HG03025 (cell line): ENCODE results near the gene RNF212.

Source experiments
- ATAC-seq: cut with Tn5 transposase; IDR thresholded peaks from one replicate; pipeline ENCODE4 v1.9.1; 2021; ENCODE audit warnings: mild to moderate bottlenecking, moderate library complexity; ENCODE audit not compliant: unreplicated experiment, low FRiP score

RNF212 gene

DNA sequence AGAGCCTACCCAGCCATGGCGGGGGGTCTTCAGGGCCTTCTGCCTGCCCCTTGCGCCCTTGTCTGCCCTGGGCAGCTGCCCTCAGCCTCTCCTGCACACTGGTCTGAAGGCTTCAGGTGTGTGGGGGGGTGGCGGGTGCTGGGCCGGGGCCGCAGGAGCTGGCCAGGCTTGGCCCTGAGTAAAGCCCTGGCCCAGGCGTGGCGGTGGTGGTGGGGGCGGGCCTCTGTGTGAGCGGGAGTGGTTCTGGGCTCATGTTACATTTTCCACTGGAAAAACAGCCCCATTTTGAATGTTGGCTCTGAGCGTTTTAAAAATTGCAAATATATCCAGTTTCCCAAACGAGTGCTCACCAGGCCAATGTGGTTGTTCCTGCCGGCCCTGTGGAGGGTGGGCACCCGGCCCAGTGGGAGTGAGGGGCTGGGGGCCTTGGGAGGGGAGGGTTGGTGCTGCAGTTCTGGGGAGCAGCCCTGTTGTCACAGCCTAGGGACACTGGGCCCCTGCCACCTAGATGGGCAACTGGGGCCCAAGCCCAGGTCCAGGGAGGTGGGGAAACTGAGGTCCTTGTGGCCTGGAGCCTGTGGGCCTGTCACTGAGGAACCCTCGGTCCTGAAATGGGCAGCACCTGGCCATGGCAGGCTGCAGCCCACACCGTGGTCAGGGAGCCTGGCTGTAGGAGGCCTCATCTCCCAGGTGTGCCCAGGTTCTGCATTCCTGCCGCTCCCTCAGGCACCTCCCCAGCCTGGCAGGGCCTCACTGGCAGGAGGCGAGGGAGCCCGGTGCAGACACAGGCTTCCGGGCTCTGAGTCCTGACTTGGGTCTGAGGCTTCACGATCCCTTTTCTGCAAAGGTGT is 73.6 kb downstream of the RNF212 start:
- no peak for ATAC-seq

DNA sequence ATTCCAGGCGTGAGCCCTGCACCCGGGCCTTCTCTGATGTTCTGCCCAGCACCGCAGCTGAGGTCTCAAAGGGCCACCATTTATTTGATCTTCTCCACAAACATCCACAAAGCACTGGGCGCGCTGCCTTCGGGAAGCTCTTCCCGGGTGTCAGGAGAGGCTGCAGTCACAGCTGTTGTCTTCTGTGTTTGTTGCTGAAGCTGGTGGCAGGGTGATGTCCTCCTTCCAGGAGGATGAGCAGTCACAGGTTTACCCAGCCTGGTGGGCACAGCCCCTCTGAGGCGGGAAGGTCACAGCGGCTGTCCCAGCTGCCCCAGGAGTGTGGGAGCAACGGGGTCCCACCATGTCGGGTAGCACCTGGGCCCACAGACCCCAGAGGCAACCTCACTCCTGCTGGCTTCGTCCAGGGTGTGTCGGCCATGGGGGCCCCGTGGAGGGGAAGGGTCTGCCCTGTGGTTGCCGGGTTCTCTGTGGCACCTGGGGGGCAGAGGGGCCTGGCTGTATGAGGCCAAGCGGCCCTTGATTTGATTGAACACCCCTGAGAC is 74.3 kb downstream of the RNF212 start:
- ATAC-seq: no peak

DNA sequence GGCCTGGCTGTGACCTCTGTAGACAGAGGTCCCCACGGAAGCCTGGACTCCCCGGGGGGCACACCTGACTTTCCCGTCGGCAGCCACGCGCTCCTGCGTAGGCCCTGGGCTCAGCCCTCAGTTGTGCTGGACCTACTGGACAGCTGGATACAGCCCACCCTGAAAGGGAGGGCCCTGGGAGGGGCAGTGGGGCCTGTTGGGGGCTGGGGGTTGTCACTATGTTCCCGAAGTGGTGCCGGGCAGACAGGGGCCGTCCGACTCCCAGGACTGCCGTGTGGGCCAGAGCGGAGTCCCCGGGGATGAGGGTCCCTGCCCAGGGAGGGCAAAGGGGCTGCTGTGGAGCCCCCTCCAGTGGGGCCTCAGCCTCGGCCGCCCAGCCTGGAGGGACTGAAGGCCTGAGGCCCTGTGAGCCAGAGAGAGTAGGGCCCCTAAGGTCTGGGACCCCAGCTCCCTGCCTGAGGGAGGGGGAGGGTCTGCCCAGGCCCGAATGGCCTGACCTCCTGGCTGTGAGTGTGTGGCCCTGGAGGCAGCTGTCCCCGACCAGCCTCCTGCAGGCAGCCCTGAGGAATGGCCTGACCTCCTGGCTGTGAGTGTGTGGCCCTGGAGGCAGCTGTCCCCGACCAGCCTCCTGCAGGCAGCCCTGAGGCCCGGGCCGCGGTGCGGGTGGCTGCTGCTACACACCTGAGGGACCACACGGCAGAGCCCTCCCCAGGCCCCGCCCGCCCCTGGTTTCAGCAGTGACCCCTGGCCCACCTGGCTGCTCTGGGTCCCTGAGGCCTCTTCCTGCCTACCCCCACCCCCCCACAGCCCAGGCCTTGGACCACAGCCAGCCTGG is 76.2 kb downstream of the RNF212 start:
- no peak for ATAC-seq

DNA sequence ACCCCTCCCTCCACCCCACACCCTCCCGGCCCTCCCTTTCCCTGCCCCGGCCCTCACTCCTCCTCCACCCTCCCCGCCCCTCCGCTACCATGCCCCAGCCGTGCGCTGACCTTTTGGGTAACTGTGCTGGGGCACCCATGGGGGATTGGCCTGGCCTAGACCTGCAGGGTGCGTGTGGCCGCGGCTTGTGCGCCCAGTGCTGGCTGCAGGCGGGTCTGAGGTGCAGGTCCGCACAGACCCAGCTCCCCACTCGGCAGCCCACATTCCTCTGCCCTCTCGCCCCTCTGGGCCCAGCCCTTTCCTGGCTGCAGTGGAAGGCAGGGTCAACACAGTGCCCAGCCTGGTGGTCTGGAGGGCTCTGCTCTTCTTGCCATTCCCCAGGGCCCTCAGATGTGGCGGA is 77.3 kb downstream of the RNF212 start:
- no peak for ATAC-seq

DNA sequence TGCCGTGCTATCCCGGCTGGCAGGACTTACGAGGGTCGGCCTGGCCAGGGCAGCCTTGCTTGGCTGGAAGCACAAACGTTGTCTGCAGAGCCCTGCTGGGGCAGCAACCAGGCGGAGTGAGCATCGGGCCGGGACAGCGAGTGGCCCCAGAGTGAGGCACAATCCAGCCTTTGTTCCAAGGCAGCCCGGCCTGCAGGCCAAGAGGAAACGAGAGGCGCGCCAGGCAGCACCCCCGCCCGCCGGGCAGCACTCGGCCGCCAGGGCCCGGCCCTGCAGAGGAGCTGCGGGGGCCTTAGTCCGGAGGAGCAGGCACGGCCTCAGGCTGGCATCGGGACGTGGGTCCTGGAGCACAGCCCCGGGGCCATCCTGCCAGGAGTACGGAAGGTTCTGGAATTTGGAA is 77.9 kb downstream of the RNF212 start:
- ATAC-seq: no peak

DNA sequence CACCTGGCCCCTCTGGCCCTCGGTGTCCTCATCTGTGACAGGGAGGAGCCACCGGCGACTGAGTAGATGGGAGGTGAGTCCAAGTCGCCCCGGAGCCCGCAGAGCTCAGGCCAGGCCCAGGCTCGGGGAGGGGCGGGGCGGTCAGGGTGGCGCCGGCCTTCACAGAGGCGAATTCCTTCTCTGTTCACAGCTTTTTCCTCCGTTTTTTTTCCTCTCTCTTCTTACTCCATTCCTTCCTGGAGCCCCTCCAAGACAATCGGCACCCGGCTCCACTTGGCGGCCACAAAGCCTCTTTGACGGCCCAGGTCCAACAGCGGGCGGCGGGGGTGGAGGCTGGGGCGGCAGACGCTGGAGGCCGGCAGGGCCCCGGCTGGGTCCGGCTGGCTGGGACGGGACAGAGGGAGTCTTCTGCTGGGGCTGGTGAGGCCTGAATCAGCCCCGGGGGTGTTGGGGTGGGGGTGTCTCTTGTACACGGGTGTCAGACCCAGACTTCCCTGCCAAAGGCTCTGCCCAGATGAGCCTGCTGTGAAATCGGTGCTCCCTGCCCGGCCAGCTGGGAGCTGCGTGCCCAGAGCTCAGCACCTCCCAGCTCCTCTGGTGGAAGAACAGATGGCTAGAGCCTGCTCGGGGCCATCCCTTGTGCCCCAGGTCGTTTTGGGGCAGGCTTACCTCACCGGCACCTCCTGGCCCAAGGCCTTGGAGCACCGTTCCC is 79.4 kb downstream of the RNF212 start:
- ATAC-seq: no peak

DNA sequence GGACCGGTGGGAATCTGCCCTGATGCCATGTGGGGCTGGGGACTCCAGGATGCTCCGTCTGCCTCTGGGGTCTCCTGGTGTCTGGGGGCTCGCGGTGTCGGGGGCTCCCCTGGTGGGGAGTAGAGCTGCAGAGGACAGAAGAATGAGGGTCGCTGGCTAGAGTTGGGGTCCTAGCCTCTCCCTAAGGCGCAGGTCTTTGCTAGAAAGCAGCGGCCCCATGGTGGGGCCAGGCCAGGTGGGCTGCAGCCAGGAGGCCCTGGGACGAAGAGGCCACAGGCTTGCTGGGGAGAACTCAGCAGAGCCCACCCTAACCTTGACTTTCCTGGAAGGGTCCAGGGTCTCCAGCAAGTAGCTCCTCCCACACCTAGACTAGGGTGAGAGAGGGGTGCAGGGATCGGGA is 80.5 kb downstream of the RNF212 start:
- ATAC-seq: no peak

DNA sequence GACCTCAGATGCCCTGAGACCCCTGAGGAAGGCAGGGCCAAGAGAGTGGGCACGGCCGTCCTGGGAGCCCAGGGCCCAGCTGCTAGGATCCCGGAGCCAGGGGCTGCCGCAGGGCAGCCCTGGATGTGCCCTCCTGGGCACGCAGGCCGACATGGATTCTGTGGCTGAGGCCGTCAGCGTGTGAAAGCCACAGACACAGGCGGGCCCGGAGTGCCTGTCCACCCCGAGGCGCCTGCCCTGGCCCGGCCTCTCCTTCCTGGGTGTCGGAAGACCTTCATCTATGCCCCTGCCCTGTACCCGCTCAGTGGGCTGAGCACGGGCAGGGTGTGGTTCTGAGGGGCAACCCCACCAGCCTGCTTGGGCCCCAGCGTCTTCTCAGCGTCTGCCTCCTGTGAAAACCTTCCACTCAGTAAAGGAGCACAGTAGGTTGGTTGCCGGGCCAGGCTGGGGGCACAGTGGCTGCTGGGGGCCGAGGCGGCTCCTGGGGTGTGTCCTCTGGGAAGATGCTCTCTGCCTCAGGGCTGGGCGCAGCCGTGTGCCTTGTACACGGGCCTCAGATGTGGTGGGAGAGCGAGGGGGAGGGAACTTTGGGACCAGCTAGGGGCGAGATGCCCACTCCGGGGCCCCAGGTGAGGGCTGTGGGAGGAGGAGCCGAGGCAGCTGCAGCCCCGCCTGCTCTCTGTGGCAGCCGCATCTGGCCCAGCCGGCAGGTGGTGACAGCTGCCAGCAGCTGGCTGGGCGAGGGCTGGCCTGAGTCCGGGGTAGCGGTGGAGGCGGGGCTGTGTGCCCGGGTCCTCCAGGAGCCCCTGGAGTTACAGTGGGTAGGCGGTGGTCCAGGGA is 81.2 kb downstream of the RNF212 start:
- no peak for ATAC-seq

DNA sequence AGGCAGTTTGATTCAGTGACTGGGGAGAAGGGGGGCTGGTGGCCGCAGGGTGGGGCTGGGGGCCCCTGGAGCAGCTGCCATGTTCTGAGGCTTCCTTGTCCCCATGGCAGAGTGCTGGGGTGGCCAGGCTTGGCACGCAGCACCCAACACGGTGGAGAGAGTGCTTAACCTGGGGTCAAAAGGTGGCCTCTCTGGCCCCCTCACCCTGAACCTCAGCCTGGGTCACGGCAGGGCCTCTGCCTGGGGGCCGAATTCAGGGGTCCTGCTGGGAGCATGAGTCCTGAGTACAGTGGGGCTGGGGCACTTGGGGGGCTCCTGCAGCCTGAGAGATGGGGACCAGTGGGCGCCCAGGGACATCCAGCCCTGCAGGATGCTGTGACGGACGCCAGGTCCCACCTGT is 82.0 kb downstream of the RNF212 start:
- ATAC-seq: no peak

DNA sequence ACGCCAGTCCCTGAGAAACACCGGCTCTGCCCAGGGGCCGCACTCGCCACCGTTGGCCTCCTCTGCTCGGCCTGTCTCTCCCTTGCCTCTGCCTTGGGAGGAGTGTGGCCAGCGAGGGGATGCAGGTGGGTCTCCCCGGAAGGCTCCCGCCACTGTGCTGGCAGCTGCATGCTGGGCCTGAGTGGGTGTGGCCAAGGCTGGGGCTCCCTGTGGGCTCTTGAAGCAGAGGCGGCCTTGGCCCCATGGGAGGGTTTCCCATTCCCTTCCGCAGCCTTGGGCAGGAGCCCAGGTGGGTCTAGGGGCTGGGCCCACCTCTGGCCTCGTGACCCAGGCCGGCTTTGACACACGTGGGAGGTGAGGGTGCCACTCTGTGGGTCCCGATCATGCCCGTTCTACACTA is 82.8 kb downstream of the RNF212 start:
- no peak for ATAC-seq

DNA sequence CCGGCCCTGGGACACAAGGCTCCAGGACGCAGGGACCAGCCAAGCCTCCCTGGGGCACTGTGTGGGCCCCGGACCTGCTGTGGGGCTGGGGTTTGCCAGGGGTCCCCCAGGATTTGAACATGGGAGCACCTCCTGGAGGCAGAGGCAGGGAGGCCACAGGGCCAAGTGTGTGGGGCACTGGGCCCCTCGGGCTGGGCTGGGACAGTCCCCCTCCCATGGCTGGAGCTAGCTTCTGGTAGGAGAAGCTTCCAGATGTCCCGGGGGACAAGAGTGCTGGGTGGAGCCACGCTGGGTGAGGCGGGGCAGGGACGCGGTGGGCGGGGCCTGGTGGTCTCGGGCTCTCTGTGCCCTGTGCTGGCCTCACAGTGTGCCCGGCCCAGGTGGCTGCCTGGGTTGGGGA is 83.3 kb downstream of the RNF212 start:
- ATAC-seq: no peak

DNA sequence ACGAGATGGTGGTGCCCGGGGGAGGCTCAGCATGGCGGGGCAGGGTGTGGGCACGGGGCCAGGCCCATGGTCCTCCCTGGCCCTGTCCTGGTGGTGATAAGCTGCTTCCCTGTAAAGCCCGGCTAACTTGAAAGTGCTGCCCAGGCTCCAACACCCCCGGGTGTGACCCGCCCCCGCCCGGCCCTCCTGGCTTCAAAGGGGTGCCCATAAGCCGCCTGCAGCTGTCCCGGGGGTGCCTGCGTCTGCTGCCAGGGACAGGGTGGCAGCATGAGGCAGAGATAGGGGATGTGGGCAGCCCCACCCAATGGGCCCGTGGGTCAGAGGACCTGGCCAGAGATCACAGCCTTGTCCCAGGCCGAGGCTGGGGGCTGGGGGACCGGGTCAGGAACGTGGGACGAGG is 83.8 kb downstream of the RNF212 start:
- ATAC-seq: no peak

DNA sequence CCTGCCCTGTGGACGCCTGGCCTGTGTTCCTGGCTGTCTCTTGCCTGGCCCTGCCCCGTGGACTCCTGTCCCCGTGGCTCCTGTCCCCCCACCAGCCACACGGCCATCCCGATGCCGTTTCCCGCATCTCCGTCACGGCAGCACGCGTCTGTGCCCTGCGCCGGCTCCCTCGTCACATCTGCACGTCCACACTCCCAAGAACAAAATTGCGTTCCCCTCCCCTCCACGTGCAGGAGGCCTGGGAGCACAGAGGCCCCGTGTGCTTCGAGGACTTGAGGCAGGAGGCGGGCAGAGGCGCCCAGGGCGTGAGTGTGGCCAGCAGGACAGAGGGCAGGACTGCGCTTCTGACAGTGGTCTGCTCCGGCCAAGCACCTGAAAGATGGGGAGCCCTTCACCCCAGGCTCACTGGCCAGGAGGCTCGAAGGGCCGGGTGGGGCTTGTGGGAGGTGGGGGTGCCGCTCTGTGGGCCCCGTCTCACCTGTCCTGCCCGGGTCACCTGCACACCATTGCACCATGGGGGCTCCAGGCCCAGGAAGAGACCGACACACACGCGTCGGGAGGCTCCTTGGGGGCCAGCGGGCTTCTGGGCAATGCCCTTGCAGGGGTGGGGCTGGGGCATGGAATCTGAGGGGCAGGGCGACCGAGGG is 84.7 kb downstream of the RNF212 start:
- no peak for ATAC-seq

DNA sequence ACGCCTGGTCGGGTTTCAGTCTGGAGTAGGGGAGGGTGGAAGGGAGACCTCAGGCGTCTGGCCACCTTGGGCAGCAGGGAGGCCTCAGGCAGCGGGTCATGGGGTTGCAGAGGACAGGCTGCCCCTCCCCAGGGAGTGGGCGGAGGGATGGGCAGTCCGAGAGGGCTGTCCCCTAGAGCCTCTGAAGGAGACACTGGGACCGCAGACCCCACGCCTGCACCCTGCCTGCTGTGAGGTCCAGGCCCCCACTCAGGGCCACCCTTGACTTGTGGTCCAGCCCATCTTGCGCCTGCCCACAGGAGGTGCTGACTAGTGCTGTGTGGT is 85.5 kb downstream of the RNF212 start:
- ATAC-seq: no peak

DNA sequence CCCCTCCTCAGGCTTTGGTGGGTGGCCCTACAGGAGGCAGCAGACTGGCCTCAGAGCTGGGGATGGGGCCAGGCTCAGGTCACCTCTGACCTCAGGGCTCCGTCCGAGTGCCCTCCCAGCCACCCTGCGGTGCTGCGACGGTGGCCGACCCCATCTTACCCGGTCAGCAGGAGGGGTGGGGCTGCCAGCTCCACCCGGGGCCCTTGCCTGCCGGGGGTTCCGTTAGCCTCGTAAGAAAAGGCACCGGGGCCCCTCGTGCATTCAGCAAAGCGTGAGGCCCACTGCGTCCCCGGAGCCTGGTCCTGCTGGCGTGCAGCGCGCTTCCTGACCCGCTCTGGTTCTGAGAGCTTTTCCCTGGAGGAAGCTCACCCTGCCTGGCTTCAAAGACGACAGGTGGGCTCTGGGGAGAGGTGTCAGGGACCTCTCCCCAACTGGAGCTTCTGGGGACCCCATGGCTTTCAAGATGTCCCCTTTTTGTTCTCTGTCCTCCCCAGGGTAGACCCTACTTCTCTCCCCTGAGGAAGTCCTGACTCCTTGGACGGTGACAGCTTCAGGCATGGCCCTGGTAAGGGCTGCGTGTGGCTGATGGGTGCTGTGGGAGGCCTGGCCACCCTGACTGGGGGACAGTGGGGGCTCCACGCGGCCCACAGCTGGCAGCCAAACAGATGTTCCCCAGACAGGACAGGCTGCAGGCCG is 86.0 kb downstream of the RNF212 start:
- no peak for ATAC-seq

DNA sequence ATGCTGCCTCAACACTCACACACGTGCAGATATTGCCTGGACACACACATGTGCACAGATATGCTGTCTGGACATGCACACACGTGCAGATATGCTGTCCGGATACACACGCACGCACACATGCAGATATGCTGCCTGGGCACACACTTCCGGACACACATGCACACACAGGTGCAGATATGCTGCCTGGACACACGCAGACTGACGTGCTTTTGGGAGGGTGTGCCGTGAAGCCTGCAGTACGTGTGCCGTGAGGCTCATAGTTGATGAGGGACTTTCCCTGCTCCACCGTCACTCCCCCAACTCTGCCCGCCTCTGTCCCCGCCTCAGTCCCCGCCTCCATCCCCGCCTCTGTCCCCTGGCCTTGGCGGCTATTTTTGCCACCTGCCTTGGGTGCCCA is 87.2 kb downstream of the RNF212 start:
- ATAC-seq: no peak

DNA sequence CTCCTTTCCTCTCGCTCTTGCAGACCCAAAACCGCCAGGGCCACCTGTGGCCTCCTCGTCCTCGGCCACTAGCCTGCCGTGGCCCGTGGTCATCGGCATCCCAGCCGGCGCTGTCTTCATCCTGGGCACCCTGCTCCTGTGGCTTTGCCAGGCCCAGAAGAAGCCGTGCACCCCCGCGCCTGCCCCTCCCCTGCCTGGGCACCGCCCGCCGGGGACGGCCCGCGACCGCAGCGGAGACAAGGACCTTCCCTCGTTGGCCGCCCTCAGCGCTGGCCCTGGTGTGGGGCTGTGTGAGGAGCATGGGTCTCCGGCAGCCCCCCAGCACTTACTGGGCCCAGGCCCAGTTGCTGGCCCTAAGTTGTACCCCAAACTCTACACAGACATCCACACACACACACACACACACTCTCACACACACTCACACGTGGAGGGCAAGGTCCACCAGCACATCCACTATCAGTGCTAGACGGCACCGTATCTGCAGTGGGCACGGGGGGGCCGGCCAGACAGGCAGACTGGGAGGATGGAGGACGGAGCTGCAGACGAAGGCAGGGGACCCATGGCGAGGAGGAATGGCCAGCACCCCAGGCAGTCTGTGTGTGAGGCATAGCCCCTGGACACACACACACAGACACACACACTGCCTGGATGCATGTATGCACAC is 88.3 kb downstream of the RNF212 start:
- no peak for ATAC-seq

DNA sequence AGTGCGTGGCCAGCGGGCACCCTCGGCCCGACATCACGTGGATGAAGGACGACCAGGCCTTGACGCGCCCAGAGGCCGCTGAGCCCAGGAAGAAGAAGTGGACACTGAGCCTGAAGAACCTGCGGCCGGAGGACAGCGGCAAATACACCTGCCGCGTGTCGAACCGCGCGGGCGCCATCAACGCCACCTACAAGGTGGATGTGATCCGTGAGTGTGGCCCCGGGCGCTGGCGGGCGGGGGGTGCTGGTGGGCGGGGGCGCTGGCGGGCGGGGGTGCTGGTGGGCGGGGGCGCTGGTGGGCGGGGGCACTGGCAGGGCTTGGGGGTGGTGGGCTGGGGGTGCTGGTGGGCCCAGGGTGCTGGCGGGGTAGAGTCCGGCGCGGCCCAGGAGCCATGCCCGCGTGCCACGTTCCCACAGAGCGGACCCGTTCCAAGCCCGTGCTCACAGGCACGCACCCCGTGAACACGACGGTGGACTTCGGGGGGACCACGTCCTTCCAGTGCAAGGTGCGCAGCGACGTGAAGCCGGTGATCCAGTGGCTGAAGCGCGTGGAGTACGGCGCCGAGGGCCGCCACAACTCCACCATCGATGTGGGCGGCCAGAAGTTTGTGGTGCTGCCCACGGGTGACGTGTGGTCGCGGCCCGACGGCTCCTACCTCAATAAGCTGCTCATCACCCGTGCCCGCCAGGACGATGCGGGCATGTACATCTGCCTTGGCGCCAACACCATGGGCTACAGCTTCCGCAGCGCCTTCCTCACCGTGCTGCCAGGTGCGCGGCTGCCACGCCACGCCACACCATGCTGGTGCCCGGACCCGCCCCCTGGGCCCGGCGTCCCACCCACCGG is 89.2 kb downstream of the RNF212 start:
- ATAC-seq: no peak
